G401.6 (cell line): ENCODE data around the gene CORO2A.
A peak's percentile ranks its signal among the peaks of the same experiment; 100 is the strongest.

Source experiments
- FAIRE-seq: peaks from 2 replicates; lab custom pipeline; 2012; peaks lifted over from hg19 to GRCh38; lab: Jason Lieb, UNC

The CORO2A gene

DNA sequence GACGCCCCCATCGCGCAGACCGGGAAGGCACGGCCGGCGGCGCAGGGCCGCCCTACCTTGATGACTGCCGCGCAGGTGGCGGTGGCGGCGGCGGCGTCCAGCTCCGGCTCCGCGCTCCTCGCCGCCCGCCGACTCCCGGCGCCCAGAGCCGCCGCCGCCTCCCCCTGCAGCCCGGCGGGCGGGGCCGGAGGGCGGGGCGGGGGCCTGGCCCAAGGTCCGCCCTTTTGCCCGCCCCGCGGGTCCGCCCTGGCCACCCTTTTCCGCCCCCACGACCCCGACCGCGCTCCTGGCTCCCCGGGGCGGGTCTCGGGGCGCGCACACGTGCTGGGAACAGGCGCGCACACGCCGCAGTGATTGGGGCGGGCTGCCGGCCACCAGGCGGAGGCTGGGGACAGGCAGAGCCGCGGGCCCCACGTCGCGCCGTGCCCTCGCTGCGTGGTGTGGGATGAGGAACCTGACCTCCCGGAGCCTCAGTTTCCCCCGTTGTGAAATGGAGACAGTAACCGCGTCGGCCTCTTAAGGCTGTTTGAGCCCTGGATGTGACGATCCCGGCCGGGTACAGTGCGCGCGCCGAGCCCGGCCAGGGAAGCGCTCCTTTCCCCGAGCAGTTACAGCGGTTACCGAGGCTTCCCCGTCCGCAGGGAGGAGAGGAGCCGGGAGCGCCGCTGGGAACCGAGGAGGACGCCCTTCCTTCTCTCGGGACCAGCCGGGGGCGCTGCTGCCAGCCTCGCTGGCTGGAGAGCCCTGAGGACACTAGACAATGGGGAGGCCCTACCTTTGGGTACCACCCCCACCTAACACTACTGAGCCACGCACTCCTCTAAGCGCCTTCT is at the start of gene CORO2A:
Gene CORO2A (minus strand): TSS at position 135 of the 833 bp plus-strand sequence. CDS start 34,977 bp downstream, outside the sequence.
- FAIRE-seq = peak; percentile 63

- FAIRE-seq = no peak
Observed at GRCh38 chr9:98241357-98242300, 49.2 kb upstream of the CORO2A start.

DNA sequence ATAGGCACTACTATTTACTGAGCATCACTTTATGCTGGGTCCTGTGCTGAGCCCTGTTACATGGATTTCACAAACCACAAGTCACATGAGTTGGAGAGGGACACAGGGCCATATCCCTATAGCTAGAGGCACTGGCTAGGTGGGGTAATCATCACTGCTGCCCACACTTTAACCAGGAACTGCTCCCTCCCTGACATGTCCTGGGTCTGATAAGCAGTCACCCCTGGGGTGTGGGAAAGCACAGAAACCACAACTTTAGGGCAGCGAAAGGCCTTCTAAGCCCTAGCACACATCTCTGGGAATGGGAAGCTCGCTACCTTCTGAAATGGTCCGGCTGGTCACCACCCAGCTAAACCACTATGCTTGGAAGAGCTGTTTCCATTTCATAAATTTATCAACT is 48.0 kb upstream of the CORO2A start:
- no peak for FAIRE-seq

DNA sequence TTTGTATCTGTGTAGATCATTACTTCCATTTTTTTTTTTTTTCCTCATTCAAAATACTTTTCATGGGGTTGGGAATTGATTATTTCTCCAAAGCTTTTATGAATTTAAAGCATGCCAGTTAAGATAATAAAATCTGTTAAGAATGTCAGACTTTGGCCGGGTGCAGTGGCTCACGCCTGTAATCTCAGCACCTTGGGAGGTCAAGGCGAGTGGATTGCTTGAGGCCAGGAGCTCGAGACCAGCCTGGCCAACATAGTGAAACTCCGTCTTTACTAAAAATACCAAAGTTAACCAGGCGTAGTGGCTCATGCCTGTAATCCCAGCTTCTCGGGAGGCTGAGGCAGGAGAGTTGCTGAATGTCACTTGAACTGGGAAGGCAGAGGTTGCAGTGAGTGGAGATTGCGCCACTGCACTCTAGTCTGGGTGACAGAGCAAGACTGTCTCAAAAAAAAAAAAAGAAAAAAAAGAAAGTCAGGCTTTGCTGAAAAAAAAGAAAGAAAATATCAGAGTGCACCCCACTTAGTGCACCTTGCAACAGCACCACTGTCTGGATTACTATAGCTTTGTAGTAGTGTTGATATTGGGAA is 44.6 kb upstream of the CORO2A start:
- FAIRE-seq = no peak

DNA sequence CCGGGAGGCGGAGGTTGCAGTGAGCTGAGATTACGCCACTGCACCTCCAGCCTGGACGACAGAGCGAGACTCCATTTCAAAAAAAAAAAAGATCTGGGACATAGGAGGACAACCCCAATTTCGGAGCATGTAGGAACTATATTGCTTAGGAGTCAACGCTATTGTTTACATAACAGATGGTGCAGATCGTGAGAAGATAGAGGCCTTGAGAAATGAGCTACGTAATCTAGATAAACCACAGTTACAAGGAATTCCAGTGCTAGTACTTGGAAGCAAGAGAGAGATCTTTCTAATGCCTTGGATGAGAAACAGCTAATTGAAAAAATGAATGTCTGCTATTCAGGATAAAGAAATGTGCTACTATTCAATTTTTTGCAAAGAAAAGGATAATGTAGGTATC is 42.7 kb upstream of the CORO2A start:
- FAIRE-seq = no peak

- no peak for FAIRE-seq
Observed at GRCh38 chr9:98234245-98234825, 41.9 kb upstream of the CORO2A start.

- no peak for FAIRE-seq
Observed at GRCh38 chr9:98232926-98233325, 40.5 kb upstream of the CORO2A start.

DNA sequence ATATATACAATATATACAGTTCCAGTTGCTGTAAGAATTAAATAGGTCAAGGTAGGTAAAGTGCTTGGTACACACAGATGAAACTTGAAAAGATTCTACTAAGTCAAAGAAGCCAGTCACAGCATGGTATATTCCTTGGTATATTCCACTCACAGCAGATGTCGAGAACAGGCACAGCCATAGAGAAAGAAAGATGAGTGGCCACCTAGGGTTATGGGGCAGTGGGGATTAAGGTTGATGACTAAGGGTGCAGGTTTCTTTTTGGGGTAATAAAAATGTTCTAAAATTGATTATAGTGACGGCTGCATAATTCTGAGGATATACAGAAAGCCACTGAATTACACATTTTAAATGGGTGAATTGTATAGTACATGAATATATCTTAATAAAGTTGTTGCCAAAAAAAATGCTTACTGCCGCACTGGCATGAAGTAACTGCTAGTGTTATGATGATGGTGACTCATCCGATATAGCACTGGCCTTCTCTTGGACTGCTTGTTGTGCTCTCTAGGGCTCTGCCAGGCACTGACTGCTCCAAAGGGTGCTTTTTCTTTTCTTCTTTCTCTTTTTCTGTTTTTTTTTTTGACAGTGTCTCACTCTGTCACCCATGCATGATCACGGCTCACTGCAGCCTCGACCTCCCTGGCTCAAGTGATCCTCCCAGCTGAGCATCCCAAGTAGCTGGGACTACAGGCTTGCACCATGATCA is 39.5 kb upstream of the CORO2A start:
- no peak for FAIRE-seq

GRCh38 chr9:98230789-98231188 is 38.4 kb upstream of the CORO2A start:
- FAIRE-seq = no peak

GRCh38 chr9:98230304-98230703 is 37.9 kb upstream of the CORO2A start:
- FAIRE-seq = no peak

GRCh38 chr9:98229620-98230019 is 37.2 kb upstream of the CORO2A start:
- FAIRE-seq = no peak

DNA sequence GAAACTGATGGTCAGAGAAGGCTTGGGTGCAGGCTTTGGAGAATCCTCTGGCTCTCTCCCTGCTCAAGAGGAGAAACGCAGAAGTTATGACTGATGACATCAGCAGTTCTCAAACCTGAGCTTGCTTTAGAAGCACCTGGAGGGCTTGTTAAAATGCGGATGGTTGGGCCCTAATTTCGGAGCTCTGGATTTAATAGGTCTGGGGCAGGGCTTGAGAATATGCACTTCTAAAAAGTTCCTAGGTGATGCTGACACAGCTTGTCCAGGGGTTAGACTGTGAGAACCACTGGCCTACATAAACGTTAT is 36.6 kb upstream of the CORO2A start:
- FAIRE-seq = no peak

- no peak for FAIRE-seq
Observed at GRCh38 chr9:98228392-98229089, 36.1 kb upstream of the CORO2A start.

DNA sequence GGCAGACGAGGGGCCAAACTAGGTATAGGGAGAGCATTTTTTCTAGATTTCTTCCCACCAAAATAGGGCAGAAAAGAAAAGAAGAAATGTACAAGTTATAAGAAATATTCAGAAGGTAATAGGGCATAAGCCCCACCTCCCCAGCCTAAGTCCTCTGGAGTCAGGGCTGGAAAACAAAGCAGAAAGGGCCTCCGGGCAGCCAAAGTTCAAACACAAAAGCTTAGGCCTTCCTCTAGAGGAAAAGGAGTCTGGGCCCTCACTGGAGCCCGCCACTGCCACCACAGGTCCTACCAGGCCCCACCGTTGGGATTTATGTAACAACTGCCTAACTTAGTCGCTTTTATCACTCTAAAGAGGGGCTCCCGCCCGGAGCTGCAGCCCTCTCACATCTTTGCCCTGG is 35.4 kb upstream of the CORO2A start:
- no peak for FAIRE-seq

DNA sequence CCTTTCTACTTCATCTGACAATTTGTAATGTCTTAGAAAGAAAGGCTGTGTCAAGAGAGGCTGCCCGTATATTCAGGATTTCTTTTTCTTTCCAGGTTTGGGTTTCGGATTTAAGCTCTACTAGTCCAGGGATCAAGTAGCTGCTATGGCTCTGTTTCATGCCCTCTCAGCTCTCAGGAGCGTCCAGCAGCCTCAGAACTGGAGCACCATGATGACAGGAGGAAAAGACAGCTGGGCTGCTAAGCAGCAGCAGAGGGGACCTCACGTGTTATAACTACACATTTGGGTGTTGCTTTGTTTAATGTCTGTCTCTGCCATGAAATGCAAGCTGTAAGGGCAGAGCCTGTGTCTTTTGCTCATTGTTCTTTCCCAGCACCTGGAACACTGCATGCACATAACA is 34.5 kb upstream of the CORO2A start:
- no peak for FAIRE-seq

DNA sequence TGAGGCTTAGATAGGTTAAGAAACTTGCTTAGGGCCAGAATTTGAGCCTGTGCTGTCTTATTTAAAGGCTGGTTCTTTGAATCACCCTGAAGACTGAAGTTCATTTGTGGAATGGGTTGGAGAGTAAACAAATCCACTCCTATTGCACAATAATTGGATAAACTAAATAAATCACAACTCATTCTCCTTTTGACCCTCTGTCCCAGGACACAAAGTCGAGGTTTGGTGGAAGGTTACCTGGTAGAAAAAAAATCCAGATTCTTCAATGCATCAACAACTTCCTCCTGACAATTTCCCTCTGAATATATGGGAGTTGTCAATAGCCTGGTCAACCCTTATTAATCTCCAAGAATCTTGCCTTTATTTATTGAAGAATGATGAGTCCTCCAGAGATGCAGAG is 34.1 kb upstream of the CORO2A start:
- FAIRE-seq = no peak

DNA sequence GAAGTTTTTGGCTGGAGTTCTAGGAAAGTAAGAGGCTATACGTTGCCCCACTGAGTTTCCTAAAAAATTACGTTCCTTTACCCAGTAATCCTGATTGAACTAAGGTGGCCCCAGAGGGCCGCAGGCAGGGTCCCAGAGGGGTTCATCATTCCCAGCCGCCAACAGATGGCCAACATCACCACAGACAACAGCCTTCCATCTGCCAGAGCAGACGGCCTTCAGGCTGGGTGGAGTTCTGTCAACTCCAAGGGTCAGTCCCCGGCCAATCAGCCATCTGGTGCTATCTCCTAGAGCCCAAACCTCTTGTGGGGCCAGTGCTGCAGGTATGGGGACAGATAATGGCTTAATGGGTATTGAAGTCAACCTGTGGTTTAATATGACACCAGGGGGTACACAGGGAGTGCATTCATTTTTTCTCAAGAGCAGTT is 32.6 kb upstream of the CORO2A start:
- no peak for FAIRE-seq

- peak; percentile 97 for FAIRE-seq
Observed at GRCh38 chr9:98222885-98223691, 30.7 kb upstream of the CORO2A start.

DNA sequence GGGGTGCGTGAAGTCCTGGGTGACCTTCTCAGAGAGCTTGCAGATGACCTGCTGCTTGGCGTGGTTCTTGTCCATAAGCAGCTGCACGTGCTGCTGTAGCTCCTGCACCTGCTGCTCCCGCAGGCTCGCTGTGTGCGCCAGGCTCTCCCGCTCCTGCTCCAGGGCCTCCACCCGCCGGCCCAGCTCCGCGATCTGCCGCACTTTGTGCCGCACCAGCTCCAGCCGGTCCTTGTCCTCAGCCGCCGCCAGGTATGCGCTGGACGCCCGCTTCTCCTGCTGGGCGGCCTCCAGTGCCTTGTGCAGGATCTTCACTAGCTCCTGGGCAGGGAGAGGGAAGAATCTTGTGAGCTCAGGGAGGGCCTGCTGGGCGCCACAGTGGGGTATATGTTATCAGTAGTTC is 28.5 kb upstream of the CORO2A start:
- no peak for FAIRE-seq

DNA sequence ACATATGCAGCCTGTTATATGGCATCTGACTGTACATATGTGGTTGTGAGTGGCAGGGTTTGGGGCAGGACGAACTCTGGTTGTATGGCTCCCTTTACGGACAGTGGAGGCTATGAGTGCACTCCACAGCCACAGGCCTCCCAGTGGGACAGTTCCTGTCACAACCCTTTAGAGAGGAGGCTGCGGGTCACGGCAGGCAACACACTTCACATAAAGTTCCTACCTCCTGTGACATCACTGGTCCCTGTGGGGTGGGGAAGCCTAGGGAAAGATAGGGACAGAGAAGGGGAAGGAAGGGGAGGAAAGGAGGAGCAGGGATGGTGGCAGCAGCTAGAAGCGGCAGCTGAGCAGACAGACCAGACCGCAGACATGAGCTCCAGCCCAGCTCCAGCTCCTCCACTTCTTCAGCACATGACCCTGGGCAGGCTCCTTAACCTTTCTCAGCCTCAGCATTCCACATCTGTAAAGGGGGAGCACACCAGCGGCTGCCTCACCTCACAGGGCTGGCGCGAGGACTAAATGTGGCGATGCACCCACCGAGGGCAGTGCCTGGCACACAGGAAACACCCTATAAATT is 27.4 kb upstream of the CORO2A start:
- no peak for FAIRE-seq
